HG03097 (cell line): Measurements from ENCODE around the gene ZNF600.
A peak's percentile ranks its signal among the peaks of the same experiment; 100 is the strongest.
"Not testable (repeated sequence)": the region's sequence is repeated elsewhere in the genome, so short reads cannot be mapped to it uniquely, and the experiment has no call there.

Experiments
- ATAC-seq: cut with Tn5 transposase; IDR thresholded peaks from one replicate; pipeline ENCODE4 v1.9.1; 2021; ENCODE audit not compliant: unreplicated experiment, low FRiP score

ZNF600 gene

DNA sequence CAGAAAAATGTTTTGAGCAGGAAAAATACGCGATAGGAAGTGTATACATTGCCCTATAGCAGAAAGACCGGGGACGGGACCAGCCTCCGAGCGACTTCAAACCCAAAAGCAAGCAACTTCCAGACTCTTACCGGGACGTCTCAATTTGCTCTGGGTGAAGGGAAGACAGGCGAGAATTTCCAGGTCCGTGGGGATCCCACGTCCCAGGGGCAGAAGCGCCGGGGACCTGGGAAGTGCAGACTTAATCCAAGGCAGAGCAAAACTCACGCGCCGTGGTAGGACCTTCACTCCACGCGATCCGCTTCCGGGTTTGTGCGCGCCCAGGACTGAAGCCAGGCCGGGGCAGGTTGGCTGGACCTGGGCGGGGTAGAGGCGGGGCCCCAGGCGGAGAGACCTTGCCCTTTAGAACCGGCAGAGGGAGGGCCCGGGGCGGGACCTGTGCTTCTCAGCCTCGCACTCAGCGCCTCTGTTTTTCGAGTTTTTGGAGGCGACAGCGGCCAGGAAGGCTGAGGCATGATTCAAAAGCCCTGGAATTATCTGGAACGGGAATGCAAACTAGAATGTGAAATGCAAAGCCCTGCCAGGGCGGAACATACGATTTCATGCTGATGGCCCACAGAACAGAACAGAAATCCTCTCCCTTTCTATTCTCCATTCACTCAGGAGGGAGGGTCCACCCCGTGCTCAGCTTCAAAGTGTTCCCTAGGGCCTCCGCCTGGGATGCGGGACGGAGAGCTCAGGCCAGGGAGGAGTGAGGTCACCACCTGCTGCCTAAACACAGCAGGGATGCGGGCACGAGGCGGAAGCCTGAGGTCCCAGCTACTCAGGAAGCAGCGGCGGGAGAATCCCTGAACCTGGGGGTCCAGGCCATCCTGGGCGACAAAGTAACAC, at the start of gene ZNF600:
ZNF600 (minus strand) TSS at position 328 of the 891 bp plus-strand sequence. CDS start 7,903 bp downstream, outside the sequence.
- ATAC-seq: peak; percentile 84

DNA sequence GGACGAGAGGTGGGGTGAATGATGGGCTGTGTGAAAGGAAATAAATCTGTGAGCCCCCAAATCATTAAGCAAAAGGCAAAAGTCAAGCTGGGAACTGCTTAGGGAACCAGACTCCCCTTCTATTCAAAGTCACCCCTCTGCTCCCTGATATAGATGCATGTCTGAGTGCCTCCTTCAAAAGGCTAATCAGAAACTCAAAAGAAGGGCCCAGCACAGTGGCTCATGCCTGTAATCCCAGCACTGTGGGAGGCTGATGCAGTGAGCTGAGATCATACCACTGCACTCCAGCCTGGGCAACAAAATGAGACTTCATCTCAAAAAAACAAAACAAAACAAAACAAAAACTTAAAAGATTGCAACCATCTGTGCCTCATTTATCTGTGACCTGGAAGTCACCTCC, 47.7 kb upstream of the ZNF600 start:
- ATAC-seq: not testable (repeated sequence)

DNA sequence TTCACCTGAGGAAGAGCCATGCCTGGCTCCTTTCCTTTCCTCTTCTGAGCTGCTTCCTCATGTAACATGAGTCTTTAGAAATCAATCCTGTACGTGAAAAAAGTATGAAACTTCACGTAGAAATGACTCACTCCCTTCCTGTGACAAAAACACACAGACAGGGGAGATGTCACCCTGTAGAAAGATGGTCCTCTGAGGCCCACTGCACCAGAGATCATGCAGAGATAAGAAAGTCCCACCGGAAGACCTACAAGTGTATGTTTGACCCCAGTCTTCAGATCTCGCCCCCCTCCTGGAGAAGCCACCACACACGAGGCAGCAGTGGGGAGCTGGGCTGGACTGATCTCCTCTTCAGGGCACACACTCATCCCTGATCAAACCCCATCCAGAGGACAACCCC, 47.0 kb upstream of the ZNF600 start:
- ATAC-seq: not testable (repeated sequence)

DNA sequence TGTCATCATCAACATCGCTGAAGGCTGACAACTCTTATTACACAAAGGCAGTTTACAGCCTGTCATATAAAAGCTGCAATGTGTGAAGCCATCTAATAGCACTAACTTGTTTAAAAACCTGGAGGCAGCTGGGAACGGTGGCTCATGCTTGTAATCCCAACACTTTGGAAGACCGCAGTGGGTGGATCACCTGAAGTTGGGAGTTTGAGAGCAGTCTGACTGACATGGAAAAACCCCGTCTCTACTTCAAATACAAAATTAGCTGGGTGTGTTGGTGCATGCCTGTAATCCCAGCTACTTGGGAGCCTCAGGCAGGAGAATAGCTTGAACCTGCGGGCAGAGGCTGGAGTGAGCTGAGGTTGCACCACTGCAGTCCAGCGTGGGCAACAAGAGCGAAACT, 43.3 kb upstream of the ZNF600 start:
- ATAC-seq: not testable (repeated sequence)

DNA sequence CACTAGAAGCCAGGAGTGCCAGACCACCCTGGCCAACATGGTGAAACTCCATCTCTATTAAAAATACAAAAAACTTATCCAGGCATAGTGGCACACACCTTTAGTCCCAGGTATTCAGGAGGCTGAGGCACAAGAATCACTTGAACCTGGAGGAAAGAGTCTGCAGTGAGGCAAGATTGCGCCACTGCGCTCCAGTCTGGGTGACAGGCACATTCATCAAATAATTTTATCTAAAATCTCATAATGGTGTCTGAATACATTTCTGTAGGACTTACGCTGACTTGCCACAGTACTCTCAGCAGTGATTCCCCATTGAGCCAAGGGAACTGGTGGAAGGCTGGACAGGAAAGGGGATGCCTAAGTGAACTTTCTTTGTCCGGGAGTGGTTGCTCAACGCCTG, 39.2 kb upstream of the ZNF600 start:
- ATAC-seq: no peak

DNA sequence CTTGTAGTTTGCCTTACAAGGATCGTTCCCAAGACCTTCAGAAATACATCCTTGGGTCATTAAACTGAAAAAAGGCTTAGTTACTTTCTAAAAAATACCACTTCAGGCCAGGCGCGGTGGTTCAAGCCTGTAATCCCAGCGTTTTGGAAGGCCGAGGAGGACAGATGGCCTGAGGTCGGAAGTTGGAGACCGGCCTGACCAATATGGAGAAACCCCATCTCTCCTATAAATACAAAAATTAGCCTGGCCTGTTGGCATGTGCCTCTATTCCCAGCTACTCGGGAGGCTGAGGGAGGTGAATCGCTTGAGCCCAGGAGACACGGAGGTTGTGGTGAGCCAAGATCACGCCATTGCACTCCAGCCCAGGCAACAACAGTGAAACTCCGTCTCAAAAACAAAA, 37.1 kb upstream of the ZNF600 start:
- no peak for ATAC-seq

DNA sequence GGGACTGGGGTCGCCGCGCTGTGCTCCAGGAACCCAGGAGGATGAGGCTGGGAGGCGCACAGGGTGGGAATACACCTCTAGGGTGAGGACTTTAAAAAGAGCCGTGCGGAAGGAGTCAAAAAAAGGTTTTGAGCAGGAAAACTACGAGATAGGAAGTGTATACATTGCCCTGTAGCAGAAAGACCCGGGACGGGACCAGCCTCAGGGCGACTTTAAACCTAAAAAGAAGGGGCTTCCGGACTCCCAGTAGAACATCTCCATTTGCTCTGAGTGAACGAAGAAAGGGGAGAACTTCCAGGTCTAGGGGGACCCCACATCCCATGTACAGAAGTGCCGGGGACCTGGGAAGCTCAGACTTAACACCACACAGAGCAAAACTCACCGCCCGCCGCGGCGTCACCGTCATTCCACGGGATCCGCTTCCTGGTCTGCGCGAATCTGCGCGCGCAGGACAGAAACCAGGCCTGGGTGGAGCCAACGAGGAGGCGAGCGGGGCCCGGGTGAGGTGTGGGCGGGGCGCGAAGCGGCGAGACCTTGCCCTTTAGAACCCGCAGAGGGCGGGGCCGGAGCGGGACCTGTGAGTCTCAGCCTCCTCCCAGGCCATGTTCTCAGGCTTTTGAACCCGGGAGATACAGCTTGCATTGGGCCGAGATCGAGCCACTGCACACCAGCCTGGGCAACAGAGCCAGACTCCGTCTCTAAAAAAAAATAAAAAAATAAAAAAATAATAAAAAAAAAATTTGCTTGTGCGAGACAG, 34.8 kb upstream of the ZNF600 start, which contains the start of gene ZNF28:
ZNF28 (minus strand) TSS at position 430 of the 757 bp plus-strand sequence. CDS start 3,675 bp downstream, outside the sequence.
- peak; percentile 94 for ATAC-seq

DNA sequence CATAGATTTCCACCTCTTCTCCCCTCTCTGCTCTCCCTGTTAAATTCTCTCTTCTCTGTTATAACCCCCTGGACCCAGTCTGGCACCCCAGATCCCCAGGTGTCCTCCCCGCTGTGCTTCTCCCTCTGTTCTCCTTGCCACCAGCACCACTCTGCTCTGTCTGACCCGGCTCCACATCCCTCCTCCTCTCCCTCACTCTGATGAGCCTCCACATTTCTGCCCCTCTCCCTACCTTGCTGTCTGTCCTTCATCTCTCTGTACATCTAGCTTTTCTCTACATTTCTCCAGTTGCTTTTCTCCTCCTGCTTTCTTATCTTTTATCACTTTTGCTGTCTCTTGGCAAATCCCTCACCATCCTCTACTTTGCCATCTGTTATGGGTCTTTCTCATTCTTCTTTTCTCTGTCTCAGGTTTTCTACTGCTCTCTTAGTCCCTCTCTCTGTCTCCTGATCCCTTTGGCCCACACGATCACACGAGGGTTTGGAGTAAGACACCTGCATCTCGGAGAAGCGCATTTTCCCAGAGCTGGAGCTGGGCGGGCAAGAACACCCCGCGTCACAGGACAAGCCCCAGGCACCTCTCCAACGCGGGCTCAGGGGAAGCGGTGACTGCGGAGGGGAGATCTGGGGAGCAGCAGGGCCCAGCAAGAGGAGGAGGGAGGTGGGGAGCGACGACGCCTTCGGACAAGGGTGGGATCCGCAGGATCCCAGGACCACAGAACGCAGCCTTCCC, 34.0 kb upstream of the ZNF600 start:
- peak; percentile 25 for ATAC-seq

- ATAC-seq: no peak
Measured at GRCh38 chr19:52809801-52810200, 23.2 kb upstream of the ZNF600 start.

DNA sequence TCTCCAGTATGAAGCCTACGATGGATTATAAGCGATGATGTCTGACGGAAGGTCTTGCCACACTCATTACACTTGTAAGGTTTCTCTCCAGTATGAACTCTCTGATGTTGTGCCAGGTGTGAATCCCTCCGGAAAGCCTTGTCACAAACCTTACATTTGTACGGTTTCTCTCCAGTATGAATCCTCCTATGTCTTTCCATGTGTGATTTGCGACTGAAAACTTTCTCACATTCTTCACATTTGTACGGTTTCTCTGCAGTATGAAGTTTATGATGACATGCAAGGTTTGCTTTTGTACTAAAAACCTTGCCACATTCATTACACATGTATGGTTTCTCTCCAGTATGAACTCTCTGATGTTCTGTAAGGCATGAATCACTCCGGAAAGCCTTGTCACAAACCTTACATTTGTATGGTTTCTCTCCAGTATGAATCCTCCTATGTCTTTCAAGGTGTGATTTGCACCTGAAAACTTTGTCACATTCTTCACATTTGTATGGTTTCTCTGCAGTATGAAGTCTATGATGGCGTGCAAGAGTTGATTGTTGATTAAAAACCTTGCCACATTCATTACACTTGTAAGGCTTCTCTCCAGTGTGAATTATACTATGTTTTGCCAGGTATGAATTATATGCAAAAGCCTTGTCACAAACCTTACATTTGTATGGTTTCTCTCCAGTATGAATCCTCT, 13.5 kb upstream of the ZNF600 start:
- ATAC-seq: not testable (repeated sequence)

DNA sequence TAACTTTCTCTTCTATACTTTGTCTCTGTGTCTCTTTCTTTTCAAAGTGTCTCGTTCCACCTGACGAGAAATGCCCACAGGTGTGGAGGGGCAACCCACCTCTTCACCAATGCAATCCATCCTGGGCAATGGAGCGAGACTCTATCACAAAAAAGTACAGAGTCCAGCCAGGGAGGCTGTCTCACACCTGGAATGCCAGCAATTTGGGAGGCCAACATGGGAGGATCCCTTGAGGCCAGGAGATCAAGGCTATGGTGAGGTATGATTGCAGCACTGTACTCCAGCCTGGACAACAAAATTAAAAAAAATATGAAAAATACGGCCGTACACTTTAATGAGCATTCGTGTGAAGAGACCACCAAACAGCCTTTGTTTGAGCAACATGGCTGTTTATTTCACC, 2.8 kb upstream of the ZNF600 start:
- no peak for ATAC-seq

GRCh38 chr19:52786078-52786463, 520 bp downstream of the ZNF600 start:
- ATAC-seq: peak; percentile 12

DNA sequence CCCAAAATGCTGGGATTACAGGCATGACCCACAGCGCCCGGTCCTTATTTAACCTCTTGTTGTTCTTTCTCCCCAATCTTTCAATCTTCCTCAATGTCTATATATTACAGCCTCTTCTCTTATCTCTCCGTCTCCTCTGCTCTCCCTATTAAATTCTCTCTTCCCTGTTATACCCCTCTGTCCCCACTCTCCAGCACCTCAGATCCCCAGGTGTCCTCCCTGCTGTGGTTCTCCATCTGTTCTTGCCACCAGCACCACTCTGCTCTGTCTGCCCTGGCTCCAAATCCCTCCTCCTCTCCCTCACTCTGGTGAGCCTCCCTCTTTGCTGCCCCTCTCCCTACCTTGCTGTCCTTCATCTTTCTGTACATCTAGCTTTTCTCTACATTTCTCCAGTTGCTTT, 1.1 kb downstream of the ZNF600 start:
- no peak for ATAC-seq

- ATAC-seq: not testable (repeated sequence)
Measured at GRCh38 chr19:52782864-52783263, 3.7 kb downstream of the ZNF600 start.

DNA sequence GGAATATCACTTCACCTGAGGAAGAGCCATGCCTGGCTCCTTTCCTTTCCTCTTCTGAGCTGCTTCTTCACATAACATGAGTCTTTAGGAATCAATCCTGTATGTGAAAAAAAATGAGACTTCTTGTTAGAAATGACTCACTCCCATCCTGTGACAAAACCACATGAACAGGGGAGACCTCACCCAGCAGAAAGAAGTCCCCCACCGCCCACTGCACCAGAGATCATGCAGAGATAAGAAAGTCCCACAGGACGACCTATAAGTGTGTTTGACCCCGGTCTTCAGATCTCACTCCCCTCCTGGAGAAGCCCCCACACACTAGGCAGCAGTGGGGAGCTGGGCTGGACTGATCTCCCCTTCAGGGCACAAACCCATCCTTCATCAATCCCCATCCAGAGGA, 7.8 kb downstream of the ZNF600 start:
- no peak for ATAC-seq

DNA sequence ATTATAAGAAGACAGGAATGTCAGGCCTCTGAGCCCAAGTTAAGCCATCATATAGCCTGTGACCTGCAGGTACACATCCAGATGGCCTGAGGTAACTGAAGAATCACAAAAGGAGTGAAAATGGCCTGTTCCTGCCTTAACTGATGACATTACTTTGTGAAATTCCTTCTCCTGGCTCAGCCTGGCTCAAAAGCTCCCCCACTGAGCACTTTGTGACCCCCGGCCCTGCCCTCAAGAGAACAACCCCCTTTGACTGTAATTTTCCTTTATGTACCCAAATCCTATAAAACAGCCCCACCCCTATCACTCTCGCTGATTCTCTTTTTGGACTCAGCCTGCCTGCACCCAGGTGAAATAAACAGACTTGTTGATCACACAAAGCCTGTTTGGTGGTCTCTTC, 30.1 kb downstream of the ZNF600 start:
- not testable (repeated sequence) for ATAC-seq

GRCh38 chr19:52749780-52750179, 36.8 kb downstream of the ZNF600 start:
- no peak for ATAC-seq

DNA sequence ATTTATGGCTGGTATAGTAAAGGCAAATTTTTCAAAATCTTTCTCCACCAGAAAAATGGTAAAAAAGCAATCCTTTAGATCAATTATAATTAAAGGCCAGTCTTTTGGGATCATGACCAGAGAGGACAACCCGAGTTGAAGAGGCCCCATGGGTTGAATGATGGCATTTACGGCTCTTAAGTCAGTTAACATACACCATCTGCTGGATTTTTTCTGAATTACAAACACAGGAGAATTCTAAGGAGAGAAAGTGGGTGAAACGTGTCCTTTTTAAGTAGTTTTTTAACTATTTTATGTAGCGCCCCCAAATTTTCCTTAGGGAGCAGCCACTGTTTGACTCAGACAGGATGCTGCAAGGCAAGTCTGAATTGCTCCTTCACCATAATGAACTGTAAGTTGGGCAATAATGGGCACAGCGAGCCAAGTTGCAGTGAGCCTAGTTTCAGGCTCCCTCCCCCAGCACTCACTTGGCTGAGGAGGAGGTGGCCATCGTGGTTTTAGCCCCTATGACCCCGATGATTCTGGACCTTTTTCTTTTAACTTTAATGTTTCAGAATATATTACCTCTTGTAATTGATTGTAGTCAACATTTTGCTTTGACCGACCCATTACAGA, 38.1 kb downstream of the ZNF600 start:
- no peak for ATAC-seq

DNA sequence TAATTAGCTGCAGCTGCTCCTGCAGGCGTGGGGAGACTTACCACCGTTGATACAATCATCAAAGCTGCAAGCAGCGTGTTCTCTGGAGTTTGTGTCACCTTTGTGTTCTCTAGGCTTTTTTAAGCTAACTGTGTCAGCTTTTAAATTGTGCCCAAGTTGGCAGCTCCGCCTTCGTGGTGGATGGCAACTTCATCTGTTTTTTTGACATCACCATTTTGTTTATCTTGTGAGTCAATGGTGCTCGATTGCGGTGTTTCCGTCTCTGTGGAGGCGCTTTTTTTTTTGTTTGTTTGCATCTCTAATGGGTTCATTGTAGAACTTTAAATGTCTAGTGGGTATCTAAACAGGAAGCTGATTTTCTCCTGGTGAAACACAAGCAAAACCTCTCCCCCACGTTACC, 40.7 kb downstream of the ZNF600 start:
- ATAC-seq: not testable (repeated sequence)

DNA sequence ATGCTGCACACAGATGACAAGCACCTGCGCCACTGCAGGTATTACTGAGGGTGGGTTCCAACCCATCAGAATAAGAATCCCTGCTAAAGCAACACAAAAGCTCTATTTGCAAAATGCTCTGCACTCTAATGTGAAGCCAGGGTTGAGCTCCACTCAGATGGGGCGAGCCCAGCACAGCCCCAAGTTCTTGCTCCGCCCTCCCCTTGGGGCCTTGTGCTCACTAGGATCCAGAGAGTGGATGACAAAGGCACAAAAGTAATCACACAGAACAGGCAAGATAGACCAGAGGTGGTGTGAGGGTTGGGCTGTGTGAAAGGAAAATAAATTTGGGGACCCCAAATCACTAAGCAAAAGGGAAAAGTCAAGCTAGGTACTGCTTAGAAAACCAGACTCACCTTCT, 43.5 kb downstream of the ZNF600 start:
- no peak for ATAC-seq
